Transverse colon (tissue), 3 donors: ENCODE data around the gene ZBTB46.
"Not testable (repeated sequence)": the region's sequence is repeated elsewhere in the genome, so short reads cannot be mapped to it uniquely, and the experiment has no call there.

ENCODE experiments used
- CTCF ChIP-seq, 5 experiments: fragments of 200-600 bp in 3 of 5; fragments of 450-650 bp in 2 of 5; sonication (generic) in 3 of 5; IDR thresholded peaks; 1 replicate in 2 of 5; 2 replicates in 3 of 5; pipeline ENCODE4 v1.5.1; 2016 to 2017; ENCODE audit warnings: antibody characterized with exemption in 5 of 5, inconsistent platforms in 3 of 5, mild to moderate bottlenecking in 2 of 5, moderate library complexity in 1 of 5
- POLR2A ChIP-seq: fragments of 450-650 bp; IDR thresholded peaks from one replicate; pipeline ENCODE4 v1.6.1; 2016; ENCODE audit warnings: antibody characterized with exemption, mild to moderate bottlenecking, moderate library complexity

- TF ChIP-seq CTCF (IDR thresholded peaks at IDR 0.05); POLR2A: not testable (repeated sequence)
Measured at GRCh38 chr20:63801174-63801573, 29.9 kb downstream of the ZBTB46 start.
